GM23248 (cell line): ENCODE results near the gene POLR2M.

ENCODE experiments used
- EZH2 ChIP-seq: fragments of 200-600 bp; sonication (generic); IDR thresholded peaks from 2 replicates; pipeline ENCODE4 v1.6.1; 2018; ENCODE audit warnings: antibody characterized with exemption, mild to moderate bottlenecking; ENCODE audit not compliant: insufficient read depth, poor library complexity, severe bottlenecking
- EZH2phosphoT487 ChIP-seq: fragments of 200-600 bp; sonication (generic); IDR thresholded peaks from 2 replicates; pipeline ENCODE4 v1.6.1; 2018; ENCODE audit warnings: antibody characterized with exemption, moderate library complexity, mild to moderate bottlenecking, low read depth; ENCODE audit not compliant: insufficient read depth

DNA sequence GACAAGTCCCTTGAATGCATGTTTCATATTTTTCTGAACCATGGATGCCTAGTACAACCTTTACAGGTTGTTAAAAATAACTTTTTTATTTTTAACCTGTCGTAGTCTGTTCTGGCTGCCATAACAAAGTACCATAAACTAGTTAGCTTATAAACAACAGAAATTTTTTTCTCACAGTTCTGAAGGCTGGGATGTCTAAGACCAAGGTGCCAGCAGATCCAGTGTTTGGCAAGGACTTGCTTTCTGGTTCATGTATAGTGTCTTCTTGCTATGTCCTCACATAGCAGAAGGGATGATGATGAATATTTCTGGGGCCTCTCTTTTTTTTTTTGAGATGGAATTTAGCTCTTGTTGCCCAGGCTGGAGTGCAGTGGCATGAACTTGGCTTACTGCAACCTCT, 23.0 kb upstream of the POLR2M start:
- TF ChIP-seq EZH2 (no peak), EZH2phosphoT487 (no peak)
